Erythroblast (primary cell): Measurements from ENCODE around the gene LYPD6B.

Source experiments
- DNase-seq, 2 experiments: peaks; one replicate each; lab custom pipeline; 2025; lab: John Stamatoyannopoulos, UW
- GATA1 ChIP-seq: IDR thresholded peaks from 2 replicates; pipeline ENCODE4 v1.6.1; 2011; ENCODE audit warnings: low read depth, mild to moderate bottlenecking, control low read depth, low read length, moderate library complexity
- POLR2A ChIP-seq: IDR thresholded peaks from 2 replicates; pipeline ENCODE4 v1.6.1; 2011; ENCODE audit warnings: mild to moderate bottlenecking, low read length

The LYPD6B gene

DNA sequence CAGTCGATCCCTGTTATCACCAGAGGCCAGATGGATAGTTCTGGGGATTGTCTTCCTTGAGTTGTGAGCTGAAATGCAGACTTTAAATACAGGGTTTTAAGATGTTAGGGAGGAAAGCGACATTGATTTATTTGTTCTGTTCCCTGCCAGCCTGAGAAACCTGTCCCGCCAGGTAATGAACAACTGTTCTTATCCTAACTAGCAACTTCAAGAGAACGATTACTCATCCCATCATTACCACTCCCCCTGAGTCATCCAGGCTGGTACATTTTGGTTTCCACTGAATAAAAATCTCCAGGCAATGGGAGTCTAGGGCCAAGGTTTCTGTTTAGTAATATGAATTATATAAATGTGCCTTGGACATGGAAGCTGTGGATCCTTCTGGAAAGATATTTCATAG lies 131.2 kb downstream of the LYPD6B start:
- DNase-seq: no peak
- TF ChIP-seq GATA1 (no peak), POLR2A (no peak)

DNA sequence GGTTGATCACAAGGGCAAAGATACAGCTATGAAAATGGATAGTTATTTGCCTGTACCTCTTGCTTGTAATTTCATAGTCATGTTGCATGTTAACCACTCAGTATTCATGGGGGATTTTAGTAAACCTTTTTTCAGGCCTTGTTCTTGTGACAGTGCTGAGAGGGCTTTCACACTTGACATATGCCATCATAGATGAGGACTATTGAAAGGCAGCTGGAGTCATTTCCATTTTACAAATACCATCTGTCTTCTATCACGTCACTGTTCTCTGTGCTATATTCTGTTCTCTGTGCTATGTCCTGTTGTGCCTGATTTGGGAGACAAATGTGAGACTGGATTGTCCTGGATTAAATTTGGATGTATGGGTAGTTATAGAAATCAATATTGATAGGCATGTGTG lies 131.7 kb downstream of the LYPD6B start:
- DNase-seq: no peak
- TF ChIP-seq GATA1 (no peak), POLR2A (no peak)

DNA sequence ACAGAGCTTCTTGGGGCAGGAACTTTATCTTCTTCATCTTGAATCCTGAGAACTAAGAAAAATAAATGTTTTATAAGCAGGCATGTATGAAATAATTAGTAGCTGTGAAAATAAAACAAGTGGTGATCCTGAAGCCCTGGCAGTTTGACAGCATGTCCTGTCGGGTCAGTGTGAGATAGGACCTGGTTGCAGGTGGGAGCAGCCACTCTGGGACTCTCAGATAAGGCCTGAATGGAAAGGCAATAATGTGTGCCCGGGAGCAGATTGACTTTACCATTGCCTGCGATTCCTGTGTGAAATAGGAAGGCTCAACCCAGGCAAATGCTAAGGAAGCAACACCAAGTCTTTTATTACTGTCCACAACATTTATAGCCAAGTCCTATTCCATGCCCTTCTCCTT lies 132.4 kb downstream of the LYPD6B start:
- DNase-seq: no peak
- TF ChIP-seq POLR2A (no peak), GATA1 (no peak)

- TF ChIP-seq GATA1: no peak
- TF ChIP-seq POLR2A: no peak
- DNase-seq: no peak
These were observed 134.7 kb downstream of the LYPD6B start for GRCh38 chr2:149173220-149173619.

- TF ChIP-seq POLR2A (no peak), GATA1 (no peak)
These were observed 137.5 kb downstream of the LYPD6B start for GRCh38 chr2:149175956-149176355.

GRCh38 chr2:149178612-149179011 lies 140.1 kb downstream of the LYPD6B start:
- DNase-seq: no peak
- TF ChIP-seq GATA1 (no peak), POLR2A (no peak)

More at GRCh38 chr2:149175956-149176355, 137.5 kb downstream of the LYPD6B start:
- DNase-seq: no peak

- TF ChIP-seq GATA1 (no peak), POLR2A (no peak)
- DNase-seq: no peak
These were observed 141.9 kb downstream of the LYPD6B start for GRCh38 chr2:149180226-149180875.

GRCh38 chr2:149183187-149183586 lies 144.7 kb downstream of the LYPD6B start:
- DNase-seq: no peak
- TF ChIP-seq GATA1 (no peak), POLR2A (no peak)

GRCh38 chr2:149184991-149185390 lies 146.5 kb downstream of the LYPD6B start:
- no peak for DNase-seq
- TF ChIP-seq POLR2A: no peak
- TF ChIP-seq GATA1: no peak

GRCh38 chr2:149185942-149186490 lies 147.5 kb downstream of the LYPD6B start:
- no peak for DNase-seq
- TF ChIP-seq GATA1 (no peak), POLR2A (no peak)

GRCh38 chr2:149187057-149187456 lies 148.6 kb downstream of the LYPD6B start:
- DNase-seq: no peak
- TF ChIP-seq GATA1 (no peak), POLR2A (no peak)

GRCh38 chr2:149188291-149188690 lies 149.8 kb downstream of the LYPD6B start:
- no peak for DNase-seq
- no peak for TF ChIP-seq GATA1
- TF ChIP-seq POLR2A: no peak

- TF ChIP-seq POLR2A: no peak
- TF ChIP-seq GATA1: no peak
- DNase-seq: no peak
These were observed 151.3 kb downstream of the LYPD6B start for GRCh38 chr2:149189769-149190168.

DNA sequence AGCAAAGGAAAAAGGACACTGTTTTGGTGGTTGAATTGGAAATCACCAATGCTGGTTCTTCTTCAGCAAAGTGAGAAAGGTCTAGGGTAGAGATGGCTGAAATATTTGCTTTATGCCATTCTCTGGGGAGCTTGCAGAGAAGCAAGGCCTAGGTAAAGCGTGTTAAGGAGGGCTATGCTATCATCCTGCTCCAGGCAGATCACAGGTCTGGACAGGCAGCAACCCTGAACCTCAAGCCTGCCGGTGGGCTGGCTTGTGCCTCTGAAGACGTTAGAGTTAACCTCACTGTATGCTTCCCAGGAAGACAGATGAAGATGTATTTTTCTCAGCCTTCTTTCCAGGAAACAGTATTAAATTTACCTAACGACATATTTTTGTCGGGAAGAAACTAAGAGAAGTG lies 153.4 kb downstream of the LYPD6B start:
- TF ChIP-seq GATA1 (no peak), POLR2A (no peak)
- no peak for DNase-seq

DNA sequence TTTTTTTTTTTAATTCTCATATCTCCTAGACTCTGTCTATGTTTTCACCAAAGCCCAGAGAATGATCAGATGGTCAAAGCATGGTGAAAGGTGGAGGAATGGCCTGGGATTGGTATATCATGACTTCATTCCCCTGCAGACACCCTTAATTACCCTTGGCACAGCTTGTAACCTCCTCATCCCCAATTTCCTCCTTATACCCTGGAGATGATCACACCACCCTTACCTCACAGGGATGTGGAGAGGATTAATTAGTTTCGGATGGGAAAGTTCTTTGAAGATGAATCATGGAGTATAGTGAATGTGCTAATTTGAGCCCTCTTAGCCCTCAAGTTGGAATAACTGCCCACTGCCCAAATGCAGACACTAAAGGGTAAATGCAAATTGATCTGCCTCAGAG lies 153.9 kb downstream of the LYPD6B start:
- DNase-seq: no peak
- TF ChIP-seq POLR2A (no peak), GATA1 (no peak)
